IPS-15b (cell line): ENCODE data around the gene F2RL1.
"Not testable (repeated sequence)": the region's sequence is repeated elsewhere in the genome, so short reads cannot be mapped to it uniquely, and the experiment has no call there.

Experiments used
- H3K27me3 ChIP-seq: one replicate; pipeline ENCODE4 v1.6.1; 2013; ENCODE audit warnings: low read length; ENCODE audit not compliant: control insufficient read depth, insufficient read depth
- H3K36me3 ChIP-seq: one replicate; pipeline ENCODE4 v1.6.1; 2013; ENCODE audit warnings: low read length; ENCODE audit not compliant: control insufficient read depth, insufficient read depth
- H3K4me1 ChIP-seq: one replicate; pipeline ENCODE4 v1.6.1; 2013; ENCODE audit warnings: mild to moderate bottlenecking, low read length; ENCODE audit not compliant: control insufficient read depth, insufficient read depth
- H3K4me3 ChIP-seq: one replicate; pipeline ENCODE4 v1.5.1; 2013; ENCODE audit warnings: low read depth, low read length
- H3K9ac ChIP-seq: one replicate; pipeline ENCODE4 v1.6.1; 2013; ENCODE audit warnings: low read depth, mild to moderate bottlenecking, low read length
- H3K9me3 ChIP-seq: one replicate; pipeline ENCODE4 v1.6.1; 2013; ENCODE audit warnings: mild to moderate bottlenecking, low read length; ENCODE audit not compliant: control insufficient read depth, insufficient read depth

F2RL1 gene

GRCh38 chr5:76853741-76854140 is 34.9 kb downstream of the F2RL1 start:
- H3K4me1 ChIP-seq, H3K4me3 ChIP-seq, H3K9me3 ChIP-seq, H3K27me3 ChIP-seq, H3K9ac ChIP-seq, H3K36me3 ChIP-seq: not testable (repeated sequence)

- Histone ChIP-seq H3K4me1 (no peaks in the 10 kb centered on the region), H3K27me3 (no peaks in the 10 kb centered on the region), H3K4me3 (no peak overlapping the region), H3K9me3 (peaks cover 5% of the 10 kb centered on the region), H3K9ac (no peak overlapping the region), H3K36me3 (no peaks in the 10 kb centered on the region)
These were observed 35.8 kb downstream of the F2RL1 start for GRCh38 chr5:76854644-76855043.

- H3K9ac ChIP-seq, H3K4me3 ChIP-seq, H3K4me1 ChIP-seq, H3K27me3 ChIP-seq, H3K9me3 ChIP-seq, H3K36me3 ChIP-seq: not testable (repeated sequence)
These were observed 36.7 kb downstream of the F2RL1 start for GRCh38 chr5:76855501-76855900.

- H3K27me3 ChIP-seq: no peaks in the 10 kb centered on the region
These were observed 37.1 kb downstream of the F2RL1 start for GRCh38 chr5:76855961-76856360.

GRCh38 chr5:76856800-76857199 is 38.0 kb downstream of the F2RL1 start:
- not testable (repeated sequence) for H3K4me3 ChIP-seq, H3K36me3 ChIP-seq, H3K4me1 ChIP-seq, H3K9me3 ChIP-seq, H3K27me3 ChIP-seq, H3K9ac ChIP-seq

More at GRCh38 chr5:76855961-76856360, 37.1 kb downstream of the F2RL1 start:
- H3K9me3 ChIP-seq: peaks cover 5% of the 10 kb centered on the region
- no peaks in the 10 kb centered on the region for H3K36me3 ChIP-seq
- H3K4me1 ChIP-seq: no peaks in the 10 kb centered on the region
- H3K4me3 ChIP-seq: no peak overlapping the region
- no peak overlapping the region for H3K9ac ChIP-seq

GRCh38 chr5:76859591-76860247 is 40.9 kb downstream of the F2RL1 start:
- no peaks in the 10 kb centered on the region for H3K36me3 ChIP-seq
- H3K27me3 ChIP-seq: no peaks in the 10 kb centered on the region
- no peak overlapping the region for H3K4me3 ChIP-seq
- no peak overlapping the region for H3K9ac ChIP-seq
- H3K4me1 ChIP-seq: no peaks in the 10 kb centered on the region
- peaks cover 2% of the 10 kb centered on the region for H3K9me3 ChIP-seq

GRCh38 chr5:76861612-76862011 is 42.8 kb downstream of the F2RL1 start:
- Histone ChIP-seq H3K27me3 (no peaks in the 10 kb centered on the region), H3K4me3 (no peak overlapping the region), H3K9ac (no peak overlapping the region), H3K36me3 (no peaks in the 10 kb centered on the region), H3K9me3 (no peaks in the 10 kb centered on the region), H3K4me1 (no peaks in the 10 kb centered on the region)

DNA sequence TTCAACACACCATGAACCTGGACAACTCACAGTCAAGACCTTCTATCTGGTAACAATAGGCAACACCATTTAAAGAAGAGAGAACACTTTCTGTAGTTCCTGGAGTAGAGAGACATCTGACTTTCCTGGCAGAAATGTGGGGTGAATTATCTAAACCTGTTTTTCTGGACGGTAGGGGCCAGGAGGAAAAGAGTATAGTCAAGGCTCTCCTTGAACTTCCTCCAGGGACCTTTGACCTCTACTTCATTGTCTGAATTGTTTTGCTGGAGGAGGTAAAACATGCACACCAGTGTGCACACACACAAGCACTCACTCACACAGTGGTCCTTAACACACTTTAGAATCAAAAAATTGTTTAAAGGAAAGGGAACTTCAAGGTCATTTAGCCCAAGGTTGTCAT is 44.2 kb downstream of the F2RL1 start:
- Histone ChIP-seq H3K27me3 (no peaks in the 10 kb centered on the region), H3K4me3 (no peak overlapping the region), H3K4me1 (no peaks in the 10 kb centered on the region), H3K9ac (no peak overlapping the region), H3K9me3 (no peaks in the 10 kb centered on the region), H3K36me3 (no peaks in the 10 kb centered on the region)

DNA sequence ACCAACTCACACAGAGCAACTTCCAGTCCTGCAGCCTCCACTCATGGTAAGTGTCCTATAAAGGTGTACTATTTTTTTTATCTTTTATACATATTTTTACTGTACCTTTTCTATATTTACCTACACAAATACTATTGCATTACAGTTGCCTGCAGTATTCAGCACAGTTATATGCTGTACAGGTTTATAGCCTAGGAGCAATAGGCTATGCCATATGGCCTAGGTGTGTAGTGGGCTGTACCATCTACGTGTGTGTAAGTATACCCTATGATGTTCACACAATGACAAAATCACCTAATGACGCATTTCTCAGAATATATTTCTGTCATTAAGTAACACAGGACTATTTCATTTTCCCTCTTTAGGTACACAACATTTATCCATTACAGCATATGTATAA is 47.7 kb downstream of the F2RL1 start:
- Histone ChIP-seq H3K4me1 (peaks cover 3% of the 10 kb centered on the region), H3K9ac (no peak overlapping the region), H3K27me3 (no peaks in the 10 kb centered on the region), H3K36me3 (no peaks in the 10 kb centered on the region), H3K4me3 (no peak overlapping the region), H3K9me3 (no peaks in the 10 kb centered on the region)

- no peaks in the 10 kb centered on the region for H3K9me3 ChIP-seq
- H3K9ac ChIP-seq: no peak overlapping the region
- H3K36me3 ChIP-seq: no peaks in the 10 kb centered on the region
- no peaks in the 10 kb centered on the region for H3K27me3 ChIP-seq
- peaks cover 3% of the 10 kb centered on the region for H3K4me1 ChIP-seq
- no peak overlapping the region for H3K4me3 ChIP-seq
These were observed 48.2 kb downstream of the F2RL1 start for GRCh38 chr5:76867038-76867437.

GRCh38 chr5:76867827-76868693 is 49.2 kb downstream of the F2RL1 start:
- Histone ChIP-seq H3K4me1 (peaks cover 3% of the 10 kb centered on the region), H3K9ac (no peak overlapping the region), H3K36me3 (no peaks in the 10 kb centered on the region), H3K4me3 (no peak overlapping the region), H3K27me3 (no peaks in the 10 kb centered on the region), H3K9me3 (no peaks in the 10 kb centered on the region)

GRCh38 chr5:76870046-76870445 is 51.2 kb downstream of the F2RL1 start:
- H3K4me3 ChIP-seq: no peak overlapping the region
- H3K36me3 ChIP-seq: no peaks in the 10 kb centered on the region
- no peak overlapping the region for H3K9ac ChIP-seq
- no peaks in the 10 kb centered on the region for H3K27me3 ChIP-seq
- H3K9me3 ChIP-seq: no peaks in the 10 kb centered on the region
- H3K4me1 ChIP-seq: peaks cover 6% of the 10 kb centered on the region
